Thyroid gland (tissue), 4 donors: ENCODE results near the gene MROH7.

Experiments
- POLR2A ChIP-seq, 2 donors: fragments of 450-650 bp; IDR thresholded peaks; one replicate each; pipeline ENCODE4 v1.6.1; 2017; ENCODE audit warnings: antibody characterized with exemption in 2 of 2, mild to moderate bottlenecking in 2 of 2, moderate library complexity in 1 of 2
- TF ChIP-seq, protein P1 (sequence below), 6 experiments: fragments of 200-600 bp in 3 of 6; fragments of 450-650 bp in 3 of 6; sonication (generic) in 3 of 6; IDR thresholded peaks; one replicate each; pipeline ENCODE4 v1.5.1; 2016 to 2019; ENCODE audit warnings: antibody characterized with exemption in 6 of 6, mild to moderate bottlenecking in 2 of 6, inconsistent platforms in 1 of 6, moderate library complexity in 1 of 6

DNA sequence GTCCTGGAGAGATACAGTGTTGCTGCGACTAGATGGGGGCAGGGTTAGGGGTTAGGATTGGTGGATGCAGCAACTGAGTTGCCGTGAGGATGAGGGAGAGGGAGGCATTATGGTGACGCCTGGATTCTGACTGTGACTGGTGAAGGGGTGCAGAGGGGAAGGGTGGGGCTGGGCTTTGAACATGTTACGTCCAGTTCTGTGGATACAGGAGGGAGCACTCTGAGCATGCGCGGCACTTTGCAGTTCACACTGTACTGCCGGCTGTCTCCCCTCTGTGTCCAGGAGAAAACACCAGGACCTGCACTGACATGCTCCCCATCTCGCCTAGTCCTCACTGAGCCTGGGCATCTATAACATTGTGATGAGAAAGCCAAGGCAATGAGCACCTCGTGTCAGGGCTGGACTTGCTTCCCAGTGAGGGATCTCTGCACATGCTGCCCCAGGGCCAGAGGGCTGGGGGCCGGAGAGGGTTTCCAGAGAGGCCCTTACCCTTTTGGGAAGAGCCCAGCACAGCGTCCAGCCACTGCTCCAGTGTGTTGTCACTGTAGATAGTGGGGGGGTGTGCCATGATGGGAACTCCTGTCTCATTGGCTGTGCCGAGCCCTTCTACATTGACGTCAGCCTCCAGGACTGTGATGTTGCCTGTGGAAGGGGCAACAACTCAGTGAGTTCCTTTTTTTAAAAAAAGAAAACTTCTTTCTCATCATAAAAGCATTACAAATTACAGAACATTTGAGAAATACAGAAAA lies 25.9 kb upstream of the MROH7 start:
- TF ChIP-seq, protein P1, sequence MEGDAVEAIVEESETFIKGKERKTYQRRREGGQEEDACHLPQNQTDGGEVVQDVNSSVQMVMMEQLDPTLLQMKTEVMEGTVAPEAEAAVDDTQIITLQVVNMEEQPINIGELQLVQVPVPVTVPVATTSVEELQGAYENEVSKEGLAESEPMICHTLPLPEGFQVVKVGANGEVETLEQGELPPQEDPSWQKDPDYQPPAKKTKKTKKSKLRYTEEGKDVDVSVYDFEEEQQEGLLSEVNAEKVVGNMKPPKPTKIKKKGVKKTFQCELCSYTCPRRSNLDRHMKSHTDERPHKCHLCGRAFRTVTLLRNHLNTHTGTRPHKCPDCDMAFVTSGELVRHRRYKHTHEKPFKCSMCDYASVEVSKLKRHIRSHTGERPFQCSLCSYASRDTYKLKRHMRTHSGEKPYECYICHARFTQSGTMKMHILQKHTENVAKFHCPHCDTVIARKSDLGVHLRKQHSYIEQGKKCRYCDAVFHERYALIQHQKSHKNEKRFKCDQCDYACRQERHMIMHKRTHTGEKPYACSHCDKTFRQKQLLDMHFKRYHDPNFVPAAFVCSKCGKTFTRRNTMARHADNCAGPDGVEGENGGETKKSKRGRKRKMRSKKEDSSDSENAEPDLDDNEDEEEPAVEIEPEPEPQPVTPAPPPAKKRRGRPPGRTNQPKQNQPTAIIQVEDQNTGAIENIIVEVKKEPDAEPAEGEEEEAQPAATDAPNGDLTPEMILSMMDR (IDR thresholded peaks at IDR 0.05): no peak
- TF ChIP-seq POLR2A (IDR thresholded peaks at IDR 0.05): no peak
